SK-N-SH treated with all-trans-retinoic acid at 6 μM for 48 hours (cell line): ENCODE results near the gene SLC17A9.

Experiments used
- ATAC-seq: fragments of 200-7000 bp; cut with Tn5 transposase; 3 replicates; pipeline ENCODE4 v1.9.1; 2020; ENCODE audit warnings: mild to moderate bottlenecking, moderate library complexity
- ARNTL ChIP-seq: fragments of 450-650 bp; formaldehyde crosslinking; IDR thresholded peaks from 2 replicates; pipeline ENCODE4 v1.5.0; 2020; ENCODE audit warnings: low read depth, mild to moderate bottlenecking, moderate library complexity, borderline replicate concordance
- BACH2 ChIP-seq: fragments of 250-450 bp; sonication (Bioruptor Pico); IDR thresholded peaks from 2 replicates; pipeline ENCODE4 v1.9.0; 2021; ENCODE audit warnings: mild to moderate bottlenecking, borderline replicate concordance
- CSDC2 ChIP-seq: fragments of 250-450 bp; sonication (Bioruptor Pico); IDR thresholded peaks from 2 replicates; pipeline ENCODE4 v1.5.0; 2020; ENCODE audit warnings: mild to moderate bottlenecking, moderate library complexity
- ESRRG ChIP-seq: fragments of 250-450 bp; sonication (Bioruptor Pico); IDR thresholded peaks from 2 replicates; pipeline ENCODE4 v1.6.1; 2021; ENCODE audit warnings: mild to moderate bottlenecking
- GLIS3 ChIP-seq: fragments of 250-450 bp; sonication (Bioruptor Pico); IDR thresholded peaks from 2 replicates; pipeline ENCODE4 v1.5.0; 2020; ENCODE audit warnings: mild to moderate bottlenecking, moderate library complexity
- ISL1 ChIP-seq: fragments of 250-450 bp; sonication (Bioruptor Pico); IDR thresholded peaks from 2 replicates; pipeline ENCODE4 v2.1.2; 2022; ENCODE audit warnings: mild to moderate bottlenecking, moderate library complexity
- PPARA ChIP-seq: fragments of 250-450 bp; sonication (Bioruptor Pico); IDR thresholded peaks from 2 replicates; pipeline ENCODE4 v1.5.0; 2020; ENCODE audit warnings: mild to moderate bottlenecking, borderline replicate concordance
- SNAI2 ChIP-seq: fragments of 250-450 bp; sonication (Bioruptor Pico); IDR thresholded peaks from 2 replicates; pipeline ENCODE4 v1.5.0; 2020; ENCODE audit warnings: mild to moderate bottlenecking, moderate library complexity
- TCF4 ChIP-seq: fragments of 250-450 bp; sonication (Bioruptor Pico); IDR thresholded peaks from 2 replicates; pipeline ENCODE4 v1.8.0; 2021; ENCODE audit warnings: mild to moderate bottlenecking, moderate library complexity, borderline replicate concordance
- TOX ChIP-seq: fragments of 250-450 bp; sonication (Bioruptor Pico); IDR thresholded peaks from 2 replicates; pipeline ENCODE4 v1.8.0; 2021; ENCODE audit warnings: mild to moderate bottlenecking, moderate library complexity, borderline replicate concordance
- ZC3H10 ChIP-seq: fragments of 250-450 bp; sonication (Bioruptor Pico); IDR thresholded peaks from 2 replicates; pipeline ENCODE4 v1.5.1; 2021; ENCODE audit warnings: mild to moderate bottlenecking, moderate library complexity
- ZFP3 ChIP-seq: fragments of 250-450 bp; sonication (Bioruptor Pico); IDR thresholded peaks from 2 replicates; pipeline ENCODE4 v1.5.0; 2020; ENCODE audit warnings: mild to moderate bottlenecking, moderate library complexity
- ZFP30 ChIP-seq: fragments of 450-650 bp; formaldehyde crosslinking; IDR thresholded peaks from 2 replicates; pipeline ENCODE4 v1.5.0; 2022; ENCODE audit warnings: mild to moderate bottlenecking, moderate library complexity
- ZNF565 ChIP-seq: fragments of 450-650 bp; formaldehyde crosslinking; conservative IDR thresholded peaks from 2 replicates; pipeline ENCODE4 v1.5.0; 2020; ENCODE audit warnings: low read depth, mild to moderate bottlenecking, moderate library complexity
- ZNF70 ChIP-seq: fragments of 450-650 bp; formaldehyde crosslinking; IDR thresholded peaks from 2 replicates; pipeline ENCODE4 v1.5.0; 2020; ENCODE audit warnings: mild to moderate bottlenecking, moderate library complexity
- ZNF8 ChIP-seq: fragments of 450-650 bp; formaldehyde crosslinking; IDR thresholded peaks from 2 replicates; pipeline ENCODE4 v1.5.0; 2020; ENCODE audit warnings: mild to moderate bottlenecking, moderate library complexity
- TF ChIP-seq, protein P1 (sequence below): fragments of 250-450 bp; sonication (Bioruptor Pico); IDR thresholded peaks from 2 replicates; pipeline ENCODE4 v1.8.0; 2020; ENCODE audit warnings: mild to moderate bottlenecking, moderate library complexity, borderline replicate concordance
- TF ChIP-seq, protein P2 (sequence below): fragments of 250-450 bp; sonication (Bioruptor Pico); IDR thresholded peaks from 2 replicates; pipeline ENCODE4 v1.5.0; 2020; ENCODE audit warnings: mild to moderate bottlenecking, moderate library complexity
- TF ChIP-seq, protein P3 (sequence below): fragments of 250-450 bp; sonication (Bioruptor Pico); IDR thresholded peaks from 2 replicates; pipeline ENCODE4 v1.8.0; 2021; ENCODE audit warnings: low read depth, mild to moderate bottlenecking, moderate library complexity, borderline replicate concordance
- TF ChIP-seq, protein P4 (sequence below): fragments of 250-450 bp; sonication (Bioruptor Pico); IDR thresholded peaks from 2 replicates; pipeline ENCODE4 v1.5.1; 2021; ENCODE audit warnings: mild to moderate bottlenecking, moderate library complexity

The SLC17A9 gene

DNA sequence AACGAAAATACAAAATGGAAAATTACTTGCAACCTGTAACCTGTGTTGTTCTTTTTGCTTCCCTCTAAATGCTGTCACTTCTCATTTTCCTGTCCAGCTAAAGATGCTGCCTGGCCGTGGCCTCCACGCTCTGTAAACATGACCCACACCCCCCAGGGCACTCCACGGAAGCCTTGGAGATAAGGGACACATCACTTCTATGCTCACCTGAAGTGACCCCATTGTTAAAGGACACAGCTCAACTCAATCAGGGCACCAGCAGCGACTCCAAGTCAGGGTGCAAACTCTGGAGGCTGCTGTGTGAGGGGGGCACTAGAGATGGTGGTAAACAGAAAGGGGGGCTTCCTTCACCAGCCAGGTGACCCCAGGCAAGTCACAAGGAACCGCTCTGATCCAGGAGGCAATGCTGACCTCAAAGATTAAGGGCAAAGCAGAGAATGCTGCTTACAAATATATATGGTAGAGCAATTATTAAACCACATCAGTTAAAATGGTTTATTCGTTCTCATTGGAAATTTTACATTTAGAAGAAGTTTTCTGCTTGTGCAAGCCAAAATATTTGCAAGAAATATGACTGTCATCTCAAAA lies 39.4 kb upstream of the SLC17A9 start:
- ATAC-seq, result no peak
- TF ChIP-seq, protein P1, sequence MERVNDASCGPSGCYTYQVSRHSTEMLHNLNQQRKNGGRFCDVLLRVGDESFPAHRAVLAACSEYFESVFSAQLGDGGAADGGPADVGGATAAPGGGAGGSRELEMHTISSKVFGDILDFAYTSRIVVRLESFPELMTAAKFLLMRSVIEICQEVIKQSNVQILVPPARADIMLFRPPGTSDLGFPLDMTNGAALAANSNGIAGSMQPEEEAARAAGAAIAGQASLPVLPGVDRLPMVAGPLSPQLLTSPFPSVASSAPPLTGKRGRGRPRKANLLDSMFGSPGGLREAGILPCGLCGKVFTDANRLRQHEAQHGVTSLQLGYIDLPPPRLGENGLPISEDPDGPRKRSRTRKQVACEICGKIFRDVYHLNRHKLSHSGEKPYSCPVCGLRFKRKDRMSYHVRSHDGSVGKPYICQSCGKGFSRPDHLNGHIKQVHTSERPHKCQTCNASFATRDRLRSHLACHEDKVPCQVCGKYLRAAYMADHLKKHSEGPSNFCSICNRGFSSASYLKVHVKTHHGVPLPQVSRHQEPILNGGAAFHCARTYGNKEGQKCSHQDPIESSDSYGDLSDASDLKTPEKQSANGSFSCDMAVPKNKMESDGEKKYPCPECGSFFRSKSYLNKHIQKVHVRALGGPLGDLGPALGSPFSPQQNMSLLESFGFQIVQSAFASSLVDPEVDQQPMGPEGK (CRISPR knock-in tag), result no peak
- TF ChIP-seq CSDC2, result no peak
- TF ChIP-seq TCF4 (CRISPR knock-in tag), result no peak
- TF ChIP-seq ZFP3, result no peak
- no peak for TF ChIP-seq BACH2
- no peak for TF ChIP-seq ZNF565
- TF ChIP-seq SNAI2 (CRISPR knock-in tag), result no peak
- TF ChIP-seq TOX (CRISPR knock-in tag), result no peak
- TF ChIP-seq, protein P2, sequence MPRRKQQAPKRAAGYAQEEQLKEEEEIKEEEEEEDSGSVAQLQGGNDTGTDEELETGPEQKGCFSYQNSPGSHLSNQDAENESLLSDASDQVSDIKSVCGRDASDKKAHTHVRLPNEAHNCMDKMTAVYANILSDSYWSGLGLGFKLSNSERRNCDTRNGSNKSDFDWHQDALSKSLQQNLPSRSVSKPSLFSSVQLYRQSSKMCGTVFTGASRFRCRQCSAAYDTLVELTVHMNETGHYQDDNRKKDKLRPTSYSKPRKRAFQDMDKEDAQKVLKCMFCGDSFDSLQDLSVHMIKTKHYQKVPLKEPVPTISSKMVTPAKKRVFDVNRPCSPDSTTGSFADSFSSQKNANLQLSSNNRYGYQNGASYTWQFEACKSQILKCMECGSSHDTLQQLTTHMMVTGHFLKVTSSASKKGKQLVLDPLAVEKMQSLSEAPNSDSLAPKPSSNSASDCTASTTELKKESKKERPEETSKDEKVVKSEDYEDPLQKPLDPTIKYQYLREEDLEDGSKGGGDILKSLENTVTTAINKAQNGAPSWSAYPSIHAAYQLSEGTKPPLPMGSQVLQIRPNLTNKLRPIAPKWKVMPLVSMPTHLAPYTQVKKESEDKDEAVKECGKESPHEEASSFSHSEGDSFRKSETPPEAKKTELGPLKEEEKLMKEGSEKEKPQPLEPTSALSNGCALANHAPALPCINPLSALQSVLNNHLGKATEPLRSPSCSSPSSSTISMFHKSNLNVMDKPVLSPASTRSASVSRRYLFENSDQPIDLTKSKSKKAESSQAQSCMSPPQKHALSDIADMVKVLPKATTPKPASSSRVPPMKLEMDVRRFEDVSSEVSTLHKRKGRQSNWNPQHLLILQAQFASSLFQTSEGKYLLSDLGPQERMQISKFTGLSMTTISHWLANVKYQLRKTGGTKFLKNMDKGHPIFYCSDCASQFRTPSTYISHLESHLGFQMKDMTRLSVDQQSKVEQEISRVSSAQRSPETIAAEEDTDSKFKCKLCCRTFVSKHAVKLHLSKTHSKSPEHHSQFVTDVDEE (CRISPR knock-in tag), result no peak
- TF ChIP-seq, protein P3, sequence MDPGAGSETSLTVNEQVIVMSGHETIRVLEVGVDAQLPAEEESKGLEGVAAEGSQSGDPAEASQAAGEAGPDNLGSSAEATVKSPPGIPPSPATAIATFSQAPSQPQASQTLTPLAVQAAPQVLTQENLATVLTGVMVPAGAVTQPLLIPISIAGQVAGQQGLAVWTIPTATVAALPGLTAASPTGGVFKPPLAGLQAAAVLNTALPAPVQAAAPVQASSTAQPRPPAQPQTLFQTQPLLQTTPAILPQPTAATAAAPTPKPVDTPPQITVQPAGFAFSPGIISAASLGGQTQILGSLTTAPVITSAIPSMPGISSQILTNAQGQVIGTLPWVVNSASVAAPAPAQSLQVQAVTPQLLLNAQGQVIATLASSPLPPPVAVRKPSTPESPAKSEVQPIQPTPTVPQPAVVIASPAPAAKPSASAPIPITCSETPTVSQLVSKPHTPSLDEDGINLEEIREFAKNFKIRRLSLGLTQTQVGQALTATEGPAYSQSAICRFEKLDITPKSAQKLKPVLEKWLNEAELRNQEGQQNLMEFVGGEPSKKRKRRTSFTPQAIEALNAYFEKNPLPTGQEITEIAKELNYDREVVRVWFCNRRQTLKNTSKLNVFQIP (CRISPR knock-in tag), result no peak
- TF ChIP-seq, protein P4, sequence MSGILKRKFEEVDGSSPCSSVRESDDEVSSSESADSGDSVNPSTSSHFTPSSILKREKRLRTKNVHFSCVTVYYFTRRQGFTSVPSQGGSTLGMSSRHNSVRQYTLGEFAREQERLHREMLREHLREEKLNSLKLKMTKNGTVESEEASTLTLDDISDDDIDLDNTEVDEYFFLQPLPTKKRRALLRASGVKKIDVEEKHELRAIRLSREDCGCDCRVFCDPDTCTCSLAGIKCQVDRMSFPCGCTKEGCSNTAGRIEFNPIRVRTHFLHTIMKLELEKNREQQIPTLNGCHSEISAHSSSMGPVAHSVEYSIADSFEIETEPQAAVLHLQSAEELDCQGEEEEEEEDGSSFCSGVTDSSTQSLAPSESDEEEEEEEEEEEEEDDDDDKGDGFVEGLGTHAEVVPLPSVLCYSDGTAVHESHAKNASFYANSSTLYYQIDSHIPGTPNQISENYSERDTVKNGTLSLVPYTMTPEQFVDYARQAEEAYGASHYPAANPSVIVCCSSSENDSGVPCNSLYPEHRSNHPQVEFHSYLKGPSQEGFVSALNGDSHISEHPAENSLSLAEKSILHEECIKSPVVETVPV (CRISPR knock-in tag), result no peak
- no peak for TF ChIP-seq ISL1 (CRISPR knock-in tag)
- no peak for TF ChIP-seq GLIS3 (CRISPR knock-in tag)
- TF ChIP-seq ARNTL, result no peak
- no peak for TF ChIP-seq ESRRG (CRISPR knock-in tag)
- TF ChIP-seq ZNF8, result no peak
- no peak for TF ChIP-seq ZNF70 (CRISPR knock-in tag)

DNA sequence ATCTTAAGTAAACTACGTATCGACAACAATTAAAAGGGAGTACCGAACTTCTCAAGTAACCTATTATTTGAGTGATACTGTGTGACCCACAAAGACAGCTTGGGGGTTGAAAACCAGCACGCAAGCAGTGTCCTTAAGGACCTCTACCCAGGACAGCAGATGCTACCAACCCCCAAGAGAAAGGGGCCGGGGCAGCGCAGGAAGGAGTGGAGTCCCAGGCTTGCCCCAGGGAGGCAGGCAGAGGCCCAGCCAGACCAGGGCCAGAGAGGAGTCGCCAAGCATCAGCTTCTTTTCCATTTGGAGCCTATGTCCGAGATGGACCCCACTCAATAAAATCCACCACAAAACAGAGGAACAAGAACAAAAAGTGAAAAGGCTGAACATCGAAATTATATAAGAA lies 38.1 kb upstream of the SLC17A9 start:
- TF ChIP-seq ZFP30 (CRISPR knock-in tag), result no peak
- TF ChIP-seq ARNTL, result no peak
- TF ChIP-seq GLIS3 (CRISPR knock-in tag), result no peak
- TF ChIP-seq, protein P3 (CRISPR knock-in tag), result no peak
- no peak for TF ChIP-seq ZC3H10
- no peak for TF ChIP-seq TOX (CRISPR knock-in tag)
- TF ChIP-seq, protein P1 (CRISPR knock-in tag), result no peak
- no peak for TF ChIP-seq BACH2
- no peak for TF ChIP-seq ZNF565
- no peak for TF ChIP-seq ZNF70 (CRISPR knock-in tag)
- TF ChIP-seq SNAI2 (CRISPR knock-in tag), result no peak
- TF ChIP-seq PPARA, result no peak
- ATAC-seq, result no peak
